HG03108 (cell line): Measurements from ENCODE around the gene ARHGAP26.

ENCODE experiments used
- ATAC-seq: cut with Tn5 transposase; IDR thresholded peaks from one replicate; pipeline ENCODE4 v1.9.1; 2021; ENCODE audit warnings: moderate library complexity; ENCODE audit not compliant: unreplicated experiment

ARHGAP26 gene

DNA sequence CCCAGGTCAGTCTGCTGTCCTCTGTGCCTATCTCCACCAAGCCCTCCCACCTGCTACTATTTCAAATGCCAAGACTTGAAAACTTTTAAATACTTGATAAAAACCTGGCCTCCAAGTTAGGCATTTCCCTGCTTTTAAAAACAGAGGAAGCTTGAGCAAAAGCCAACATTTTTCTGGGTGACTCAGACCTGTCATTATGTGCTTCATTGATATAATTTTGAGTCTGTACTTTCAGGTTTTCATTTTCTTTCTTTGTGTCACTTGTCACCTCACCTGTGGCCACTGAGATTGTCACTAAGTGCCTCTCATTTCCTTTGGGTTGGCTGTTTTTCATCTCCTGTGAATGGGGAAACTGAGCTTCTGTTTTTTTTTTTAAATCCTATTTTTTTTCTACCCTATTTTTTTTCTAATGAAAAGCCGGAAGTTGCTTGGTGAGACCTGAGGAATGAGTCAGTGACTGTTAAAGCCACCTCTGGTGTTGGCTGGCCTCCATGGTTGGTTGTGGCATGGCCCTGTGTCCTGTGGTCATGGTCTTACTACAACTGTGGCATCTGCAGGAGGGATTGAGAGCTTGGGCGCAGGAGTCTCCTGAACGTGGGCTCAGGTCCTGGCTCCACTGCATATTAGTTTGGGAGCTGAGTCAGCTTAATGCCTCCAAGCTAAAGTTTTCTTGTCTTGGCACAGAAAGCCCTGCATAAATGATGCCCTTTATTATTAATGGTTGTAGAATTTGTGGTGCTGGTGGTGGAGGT, 56.7 kb downstream of the ARHGAP26 start:
- ATAC-seq, result peak; percentile 35

DNA sequence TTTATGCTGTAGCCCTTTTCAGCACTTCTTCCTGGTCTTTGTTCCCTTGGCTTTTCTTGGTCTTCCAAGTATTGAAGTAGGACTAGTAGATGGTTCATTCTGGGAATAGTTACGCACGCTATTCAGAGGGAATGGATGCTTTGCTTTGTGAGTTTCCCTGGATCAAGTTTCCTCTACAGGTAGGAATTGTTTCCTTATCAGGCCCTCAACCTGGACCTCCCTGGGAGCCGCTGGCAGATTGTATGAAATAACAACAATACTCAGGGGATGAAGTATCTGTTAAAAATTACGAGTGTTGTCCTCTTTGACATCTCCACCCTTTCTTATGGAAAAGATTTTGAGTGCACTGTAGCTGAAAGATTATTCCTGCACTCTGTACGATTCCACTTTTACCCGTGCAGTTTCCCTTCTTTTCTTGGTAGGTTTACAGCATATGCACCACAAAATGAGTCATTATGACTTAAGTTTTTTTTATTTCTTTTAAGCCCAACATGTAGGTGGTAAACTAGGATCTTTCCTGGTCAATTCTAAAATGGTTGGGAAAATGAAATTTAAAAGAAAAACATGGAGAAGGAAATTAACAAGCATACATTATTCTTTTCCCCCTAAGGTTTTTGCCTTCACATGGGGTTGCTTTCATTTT, 57.9 kb downstream of the ARHGAP26 start:
- no peak for ATAC-seq

DNA sequence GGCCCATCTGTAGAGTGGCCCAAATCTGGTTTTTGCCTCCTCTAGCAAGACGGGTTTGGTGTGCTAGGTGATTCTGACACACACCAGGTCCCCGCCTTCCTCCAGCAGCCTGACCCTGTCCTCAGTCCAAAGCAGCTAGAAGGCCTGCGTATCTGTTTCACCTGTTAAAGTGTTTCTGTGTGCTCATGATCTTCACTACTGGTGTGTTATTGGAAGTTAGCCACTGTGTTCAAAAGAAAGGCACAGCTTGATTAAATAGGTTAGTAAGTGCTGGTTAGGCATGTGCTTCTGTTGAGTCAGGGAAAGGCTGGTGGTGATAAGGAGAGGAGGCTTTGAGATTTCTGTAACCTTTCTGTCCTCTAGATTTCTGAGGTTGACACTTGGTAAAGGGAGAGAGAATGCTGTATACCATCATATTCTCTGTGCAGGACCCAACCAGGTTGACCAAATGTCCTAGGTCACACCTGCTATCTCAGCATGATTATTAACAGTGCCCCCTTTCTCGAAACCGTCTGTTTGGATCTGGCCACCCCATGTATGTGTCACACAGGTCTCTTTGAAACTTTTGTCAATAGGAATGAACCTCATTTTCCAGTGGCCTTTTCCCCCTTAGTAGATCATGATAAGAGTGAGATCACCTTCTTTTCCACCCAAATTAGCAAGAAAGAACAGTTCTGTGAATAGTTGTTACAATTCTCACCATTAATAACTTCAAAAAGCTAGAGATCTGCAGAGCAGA, 58.8 kb downstream of the ARHGAP26 start:
- ATAC-seq, result no peak

DNA sequence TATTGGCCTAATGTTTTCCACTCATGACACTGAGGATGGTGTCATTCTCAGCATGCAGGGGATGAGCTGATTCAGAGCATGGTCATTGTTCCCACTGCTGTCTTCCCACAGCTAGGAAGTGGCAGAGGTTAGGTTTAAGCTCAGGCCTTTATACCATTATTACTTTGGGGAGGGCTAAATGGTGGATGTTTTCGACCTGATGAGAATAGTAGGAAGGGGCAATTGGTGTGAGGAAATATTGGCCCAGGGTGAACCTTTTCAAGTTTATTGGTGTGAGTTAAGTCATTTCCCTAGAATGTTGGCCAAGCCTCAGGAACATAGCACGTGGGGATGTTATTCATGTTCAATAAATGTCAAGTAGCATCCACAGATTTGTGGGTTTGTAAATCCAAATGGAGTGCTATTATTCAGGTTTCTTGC, 59.6 kb downstream of the ARHGAP26 start:
- no peak for ATAC-seq

DNA sequence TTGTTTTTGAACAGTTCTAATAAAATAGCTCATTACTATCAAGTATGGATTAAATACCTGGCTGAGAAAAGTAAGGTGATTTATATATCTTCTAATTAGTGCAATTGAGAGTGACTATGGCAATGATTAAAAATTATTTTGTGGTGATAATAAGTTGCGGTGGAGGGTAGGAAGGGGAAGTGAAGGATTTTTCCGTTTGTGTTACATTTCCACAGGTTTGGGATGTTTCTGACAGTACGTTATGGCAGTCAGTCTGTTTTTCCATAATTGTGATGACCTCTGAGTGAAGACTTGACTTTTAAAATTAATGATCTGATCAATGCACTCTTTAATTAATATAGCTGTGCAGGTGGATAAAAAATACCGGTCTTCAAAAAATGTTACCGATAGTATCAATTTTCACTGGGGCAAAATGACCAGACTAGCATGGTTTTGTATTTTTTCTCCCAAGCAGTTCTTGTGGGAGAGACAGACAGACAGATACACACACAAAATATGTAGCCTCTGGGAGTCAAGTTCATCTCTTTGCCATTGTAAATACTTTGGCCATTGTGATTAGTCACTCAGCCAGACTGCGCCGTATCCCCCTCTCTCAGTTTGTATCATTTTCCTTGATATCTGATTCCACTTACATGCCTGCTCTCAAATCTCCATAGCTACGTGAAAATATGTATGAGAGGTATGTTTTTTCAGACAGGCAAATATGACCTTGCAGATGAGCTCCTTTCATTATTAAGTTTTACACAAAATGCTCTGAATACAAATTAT, 60.2 kb downstream of the ARHGAP26 start:
- ATAC-seq, result no peak

DNA sequence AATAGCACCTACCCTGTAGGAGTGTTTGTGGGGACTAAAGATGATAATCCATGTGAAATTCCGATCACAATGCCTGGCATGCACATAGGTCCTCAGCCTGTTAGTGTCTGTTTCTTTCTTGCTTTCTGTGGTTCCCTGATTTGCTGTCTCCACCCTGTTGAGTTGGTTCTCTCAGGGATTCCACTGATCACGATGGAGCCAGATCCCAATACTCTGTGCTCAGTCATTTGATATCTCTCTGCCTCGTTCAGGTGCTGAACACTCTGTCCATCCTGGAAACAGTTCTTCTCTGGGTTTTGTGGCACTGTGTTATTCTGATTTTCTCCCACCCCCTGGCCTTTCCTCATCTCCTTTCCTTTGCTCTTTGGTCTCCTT, 60.8 kb downstream of the ARHGAP26 start:
- no peak for ATAC-seq

DNA sequence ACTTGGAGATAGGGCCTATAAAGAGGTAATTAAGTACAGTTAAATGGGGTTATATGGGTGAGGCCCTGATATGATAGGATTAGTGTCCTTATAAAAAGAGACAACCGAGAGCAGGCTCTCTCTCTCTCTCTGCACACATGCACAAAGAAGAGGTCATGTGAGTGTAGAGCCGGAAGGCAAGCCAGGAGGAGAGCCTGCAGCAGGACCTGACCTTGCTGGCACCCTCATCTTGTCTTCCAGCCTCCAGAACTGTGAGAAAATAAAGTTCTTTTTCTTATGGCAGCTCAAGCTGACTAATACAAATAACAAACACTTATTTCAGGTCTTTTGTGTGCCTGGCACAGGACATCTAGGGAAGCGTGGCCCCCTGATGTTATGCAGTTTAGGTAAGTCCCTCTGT, 62.1 kb downstream of the ARHGAP26 start:
- no peak for ATAC-seq

DNA sequence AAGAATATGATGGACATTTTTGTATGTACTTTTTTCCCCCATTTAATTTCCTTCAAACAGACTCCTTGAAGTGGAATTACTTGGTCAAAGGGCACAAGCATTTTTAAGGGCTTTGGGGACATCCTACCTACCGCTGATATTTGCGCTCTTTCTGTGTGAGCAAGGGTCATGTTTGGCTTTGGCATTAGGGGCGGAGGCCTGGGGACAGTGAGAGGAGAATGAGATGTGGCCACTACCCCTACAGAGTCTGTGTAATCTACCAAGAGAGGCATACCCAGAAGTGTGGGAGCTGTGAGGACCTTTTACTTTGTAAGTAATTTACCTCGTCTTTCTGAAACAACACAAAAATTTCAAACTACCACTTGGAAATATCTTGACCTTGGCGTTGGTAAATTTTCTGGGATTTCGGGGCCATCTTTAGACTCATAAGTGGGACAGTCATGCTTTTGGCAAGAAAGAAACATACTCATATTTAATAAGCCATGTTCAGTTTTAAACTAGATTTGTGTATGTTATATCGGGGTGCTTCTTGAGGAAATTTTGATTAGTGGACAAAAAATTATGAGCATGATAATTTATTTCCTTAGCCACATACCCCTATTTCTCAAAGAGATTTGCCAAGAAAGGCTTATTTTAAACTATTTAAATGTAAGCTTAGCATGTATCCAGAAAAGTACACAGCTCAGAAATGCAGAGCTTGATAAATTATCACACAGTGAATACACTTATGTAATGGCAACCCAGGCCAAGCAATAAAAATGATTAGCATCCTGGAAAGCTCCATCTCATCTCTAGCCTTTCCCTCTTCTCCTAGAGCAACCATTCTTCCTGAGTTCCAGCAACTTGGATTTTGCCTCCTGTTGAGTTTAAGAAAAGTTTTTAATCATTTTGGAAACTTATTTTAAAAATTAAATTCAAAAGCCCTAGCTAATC, 63.6 kb downstream of the ARHGAP26 start:
- ATAC-seq, result no peak

DNA sequence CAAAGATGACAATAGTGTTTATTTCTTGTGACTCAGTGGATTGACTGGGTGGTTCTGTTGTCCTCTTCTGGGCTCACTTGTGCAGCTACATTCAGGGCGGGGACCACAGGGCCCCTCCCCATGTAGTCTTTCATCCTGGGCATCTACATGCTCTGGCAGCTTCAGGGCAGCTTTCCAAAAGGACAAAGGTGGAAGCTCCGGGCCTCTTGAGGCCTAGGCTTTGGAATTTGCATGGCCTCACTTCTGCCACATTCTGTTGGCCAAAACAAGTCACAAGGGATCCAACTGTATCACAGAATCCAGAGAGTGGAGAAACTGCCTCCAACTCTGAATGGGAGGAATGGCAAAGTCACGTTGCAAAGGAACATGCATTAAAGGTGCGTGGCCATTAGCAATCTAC, 64.3 kb downstream of the ARHGAP26 start:
- no peak for ATAC-seq

DNA sequence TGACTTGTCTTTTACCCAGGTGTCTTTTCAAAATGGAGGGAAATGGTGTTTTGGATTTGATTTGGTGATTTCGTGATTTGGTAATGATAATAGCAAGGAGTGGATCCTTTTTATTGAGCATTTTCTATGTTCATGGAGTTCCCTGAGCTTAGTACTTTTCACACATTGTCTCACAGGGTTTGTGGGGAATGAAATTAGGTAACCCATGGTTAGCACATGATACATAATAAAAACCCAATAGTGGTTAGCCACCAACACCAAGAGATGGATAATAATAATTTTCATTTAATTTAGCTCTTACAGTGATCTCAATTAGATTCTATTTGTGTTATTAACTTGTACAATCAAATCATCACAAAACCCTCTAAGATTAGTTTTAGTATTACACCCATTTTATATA, 65.4 kb downstream of the ARHGAP26 start:
- ATAC-seq, result no peak

DNA sequence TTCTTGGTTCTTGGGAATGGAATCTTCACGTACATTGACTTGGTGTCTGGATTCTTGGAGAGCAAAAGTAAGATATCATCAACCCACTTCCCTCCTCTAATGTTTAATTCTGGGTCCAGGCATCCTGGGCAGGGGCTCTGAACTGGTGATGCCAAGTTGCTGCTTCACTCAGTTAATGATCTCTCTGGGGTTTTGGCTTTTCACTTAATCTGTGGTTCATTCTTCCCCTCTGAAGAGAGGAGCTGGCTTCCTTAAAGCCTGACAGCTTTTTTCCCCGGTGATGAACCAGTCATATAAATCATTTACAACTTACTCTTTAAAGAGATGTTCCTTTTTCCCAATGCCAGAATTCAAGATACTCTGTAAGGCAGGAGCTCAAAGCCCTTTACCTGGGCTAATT, 65.9 kb downstream of the ARHGAP26 start:
- ATAC-seq, result peak; percentile 78

DNA sequence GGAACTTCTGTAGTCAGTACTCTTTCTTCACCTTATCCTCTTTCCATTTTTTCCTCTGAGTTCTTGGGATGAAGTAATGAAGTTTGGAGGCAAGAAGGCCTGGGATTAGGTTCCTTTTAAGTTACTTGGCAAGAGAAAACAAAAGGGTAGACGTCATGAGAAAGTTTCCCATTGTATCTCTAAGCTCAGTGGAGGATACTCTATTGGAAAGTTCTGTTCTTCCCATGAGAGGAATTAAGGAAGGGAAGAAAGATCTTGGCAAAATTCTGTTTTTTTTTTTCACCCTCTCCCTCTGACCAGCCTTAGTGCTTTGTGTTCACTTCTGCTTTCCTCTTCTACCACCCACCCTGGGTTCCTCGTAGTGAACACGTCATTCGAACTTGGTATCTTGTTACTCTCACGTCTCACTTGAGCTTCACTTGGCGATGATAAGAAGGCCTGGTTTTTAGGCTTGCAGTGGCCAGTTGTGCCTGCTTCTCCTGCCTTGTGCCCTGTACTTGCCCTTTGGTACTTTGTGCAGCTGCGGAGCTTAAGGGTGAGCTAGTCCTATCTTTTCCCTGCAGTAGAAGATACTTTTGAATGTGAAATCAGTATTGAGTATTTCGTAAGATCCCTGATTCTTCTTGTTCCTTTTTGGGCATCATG, 67.0 kb downstream of the ARHGAP26 start:
- no peak for ATAC-seq

DNA sequence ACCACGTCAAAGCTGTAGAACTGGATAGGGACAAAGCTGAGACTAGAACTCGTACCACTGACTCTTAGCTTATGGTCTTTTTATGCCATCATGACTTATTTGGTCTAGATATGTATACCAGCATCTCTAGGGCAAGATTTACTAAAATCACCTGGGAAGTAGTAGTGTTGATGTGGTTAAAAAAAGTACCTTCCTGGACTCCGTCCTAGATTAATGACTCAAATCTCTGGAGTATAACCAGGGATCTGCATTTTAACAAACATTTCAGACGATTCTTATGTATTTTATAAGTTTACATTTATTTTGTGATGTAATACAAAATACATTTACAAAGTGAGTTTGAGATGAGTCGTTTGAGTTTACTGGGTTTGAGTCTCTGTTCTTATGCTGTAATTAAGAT, 68.7 kb downstream of the ARHGAP26 start:
- ATAC-seq, result no peak

DNA sequence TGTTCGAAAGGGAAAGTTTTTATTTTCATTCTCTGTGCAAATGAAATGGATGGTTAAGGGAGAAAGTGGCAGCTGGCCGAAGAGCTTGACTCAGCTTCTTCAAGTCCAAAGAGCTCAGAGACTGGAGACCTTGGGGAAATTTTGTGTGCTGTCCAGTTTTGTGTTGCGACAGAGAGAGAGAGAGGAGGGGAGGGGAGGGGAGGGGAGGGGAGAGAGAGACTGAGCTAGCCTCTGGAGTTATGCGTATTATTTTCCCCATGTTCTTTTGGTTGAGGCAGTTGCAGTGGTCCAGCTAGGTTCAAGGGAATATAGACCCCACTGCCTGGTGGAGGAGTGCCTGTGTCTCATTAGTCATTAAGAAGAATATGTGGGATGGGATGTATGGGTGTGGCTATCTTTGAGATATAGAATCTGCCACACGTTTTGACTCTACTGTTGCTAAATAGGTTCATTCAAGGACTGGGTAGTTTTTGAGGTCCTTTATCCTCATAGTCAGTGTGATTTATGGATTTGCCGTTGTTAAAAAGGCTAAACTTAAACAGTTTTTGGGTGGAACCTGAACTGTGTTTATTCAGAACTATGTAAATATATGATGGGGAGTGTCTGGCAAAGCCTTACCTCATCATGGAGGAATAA, 69.7 kb downstream of the ARHGAP26 start:
- no peak for ATAC-seq

DNA sequence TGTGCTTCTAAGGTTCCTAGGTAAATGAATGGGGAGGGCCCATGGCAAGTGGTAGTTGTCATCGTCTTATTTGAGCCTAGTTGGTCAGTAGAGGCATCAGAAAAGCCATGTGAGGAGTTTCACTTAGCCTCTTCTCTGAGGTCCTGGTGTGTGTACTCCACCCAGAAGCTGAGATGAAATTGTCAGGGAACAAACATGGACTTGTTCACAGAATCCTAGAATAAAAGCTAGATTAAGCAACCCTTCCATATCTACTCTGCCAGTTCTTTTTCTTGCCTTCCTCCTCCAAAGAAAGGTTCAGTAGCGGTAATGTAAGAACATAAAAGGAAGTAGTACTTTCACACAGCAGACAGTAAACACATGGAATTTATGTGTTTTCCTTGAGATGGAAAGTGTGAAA, 70.4 kb downstream of the ARHGAP26 start:
- no peak for ATAC-seq

DNA sequence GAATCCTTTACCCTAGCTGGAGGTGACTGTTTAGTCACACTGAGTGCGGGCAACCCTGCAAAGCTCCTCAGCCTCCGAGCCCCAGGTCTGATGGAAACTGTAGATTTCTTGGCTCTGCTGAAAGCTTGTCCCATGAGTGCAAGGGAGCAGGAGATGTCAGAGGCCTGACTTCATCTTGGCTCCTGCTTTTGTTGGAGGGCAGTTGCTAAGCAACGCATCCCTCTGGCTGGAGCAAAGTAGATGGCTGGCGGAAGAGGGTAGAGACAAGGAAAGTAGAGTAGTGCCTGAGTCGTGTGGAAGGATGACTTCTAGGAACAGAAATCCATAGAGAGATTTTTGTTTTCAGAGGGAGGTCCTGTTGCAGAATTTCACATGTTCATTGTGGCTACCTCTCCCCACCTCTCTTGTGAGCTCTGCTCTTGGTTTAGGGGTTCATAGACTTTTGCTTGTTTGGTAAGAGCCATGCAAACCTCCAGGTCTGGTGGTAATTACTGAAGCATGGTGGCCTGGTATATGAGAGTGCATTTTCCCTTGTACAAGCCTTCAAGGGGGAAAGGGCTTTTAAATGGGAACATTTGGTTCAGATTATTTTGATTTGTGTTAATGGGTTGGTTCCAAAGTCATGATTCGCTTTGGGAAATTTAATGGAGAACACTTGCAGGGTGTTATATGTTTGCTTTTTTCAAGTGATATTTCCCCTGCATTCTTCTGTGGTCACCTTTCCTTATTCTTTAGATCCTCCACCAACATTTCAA, 71.5 kb downstream of the ARHGAP26 start:
- no peak for ATAC-seq

DNA sequence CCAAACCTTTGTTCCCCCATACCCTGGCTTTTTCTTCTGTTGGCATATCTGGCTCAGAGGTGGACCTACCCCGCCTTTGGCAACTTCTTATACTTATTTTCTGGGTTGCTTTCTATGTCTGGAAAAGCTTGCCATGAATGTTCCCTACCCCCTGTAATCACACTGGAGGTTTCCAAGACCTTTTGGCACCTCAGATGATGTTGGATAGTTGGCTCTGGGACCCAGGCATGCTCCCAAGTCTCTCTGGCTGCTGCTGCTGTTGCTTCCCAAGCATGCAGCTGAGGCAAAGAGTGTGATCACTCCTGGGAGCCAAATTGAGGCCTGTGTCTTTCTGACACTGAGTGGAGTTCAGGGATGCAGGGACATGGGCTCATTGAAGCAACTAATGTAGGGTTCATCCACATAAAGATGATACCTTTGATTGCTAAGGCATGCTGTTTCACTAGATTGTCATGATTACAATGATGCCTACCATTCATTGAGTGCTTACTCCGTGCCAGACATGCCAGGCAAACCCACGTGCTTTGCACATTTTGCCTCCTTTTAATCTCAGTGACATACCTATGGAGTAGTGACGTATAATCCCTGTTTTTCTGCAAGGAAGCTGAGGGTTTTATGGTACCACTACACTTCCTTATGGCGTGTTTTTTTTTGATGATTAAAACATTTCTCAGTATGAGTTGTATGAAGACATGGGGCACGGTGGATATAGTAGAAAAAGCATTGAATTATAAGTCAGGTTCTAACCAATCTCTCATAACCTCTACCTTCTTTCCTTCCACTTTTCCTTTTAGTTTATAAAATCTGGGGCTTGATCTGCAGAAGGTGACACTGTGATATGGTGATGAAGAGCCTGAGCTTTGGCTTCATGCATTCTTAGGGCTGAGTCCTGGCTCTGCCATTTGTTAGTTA, 73.1 kb downstream of the ARHGAP26 start:
- ATAC-seq, result no peak

DNA sequence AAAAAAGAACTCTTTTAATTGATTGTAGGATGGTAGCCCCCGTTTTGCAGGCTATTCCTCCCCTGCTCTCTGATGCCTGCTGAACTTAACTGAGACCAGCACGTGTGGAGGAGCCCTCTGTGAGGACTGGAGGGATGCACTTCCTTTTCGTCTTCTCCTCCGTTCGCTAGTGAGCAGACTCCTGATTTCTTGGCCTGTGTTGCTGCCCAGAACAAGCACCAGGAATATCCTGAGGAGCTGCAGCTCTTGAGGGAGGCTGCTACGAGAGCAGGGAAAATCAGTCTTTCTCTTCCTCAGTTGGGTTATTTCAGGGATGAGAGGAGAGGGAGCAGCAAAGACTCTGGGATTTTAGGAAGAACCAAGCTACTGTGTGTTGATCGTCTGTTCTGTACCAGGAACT, 74.7 kb downstream of the ARHGAP26 start:
- ATAC-seq, result no peak
